HFF-Myc (cell line): ENCODE results near the gene TSPAN9.
"Not testable (repeated sequence)": the region's sequence is repeated elsewhere in the genome, so short reads cannot be mapped to it uniquely, and the experiment has no call there.

Experiments used
- DNase-seq: peaks from one replicate; pipeline ENCODE4 v3.0.0-alpha.2; 2011; ENCODE audit warnings: low read depth; ENCODE audit errors: extremely low read depth
- H3K4me3 ChIP-seq: replicated peaks from 2 replicates; pipeline ENCODE4 v1.5.1; 2011; ENCODE audit warnings: low read depth, mild to moderate bottlenecking, control low read depth, low read length
- CTCF ChIP-seq: IDR thresholded peaks from 2 replicates; pipeline ENCODE4 v1.5.1; 2012; ENCODE audit warnings: mild to moderate bottlenecking, low read depth, low read length, control low read depth; ENCODE audit errors: missing control alignments

Gene TSPAN9

GRCh38 chr12:3065300-3065699 is 11.9 kb upstream of the TSPAN9 start:
- DNase-seq = no peak
- TF ChIP-seq CTCF = no peak
- no peak overlapping the region for H3K4me3 ChIP-seq

DNA sequence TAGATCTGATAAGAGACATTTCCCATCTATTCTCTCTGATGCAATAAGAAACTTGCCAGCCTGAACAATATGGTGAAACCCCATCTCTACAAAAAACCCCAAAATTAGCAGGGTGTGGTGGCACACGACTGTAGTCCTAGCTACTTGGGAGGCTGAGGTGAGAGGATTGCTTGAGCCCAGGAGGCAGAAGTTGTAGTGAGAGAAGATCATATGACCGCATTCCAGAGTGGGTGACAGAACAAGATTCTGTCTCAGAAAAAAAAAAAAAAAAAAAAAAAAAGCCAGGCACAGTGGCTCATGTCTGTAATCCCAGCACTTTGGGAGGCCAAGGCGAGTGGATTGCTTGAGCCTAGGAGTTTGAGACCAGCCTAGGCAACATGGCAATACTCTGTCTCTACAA is 11.3 kb upstream of the TSPAN9 start:
- not testable (repeated sequence) for H3K4me3 ChIP-seq, DNase-seq

GRCh38 chr12:3069714-3070113 is 7.5 kb upstream of the TSPAN9 start:
- no peak overlapping the region for H3K4me3 ChIP-seq
- TF ChIP-seq CTCF = no peak
- DNase-seq = no peak

GRCh38 chr12:3071107-3071506 is 6.1 kb upstream of the TSPAN9 start:
- no peak overlapping the region for H3K4me3 ChIP-seq
- no peak for TF ChIP-seq CTCF
- DNase-seq = no peak

DNA sequence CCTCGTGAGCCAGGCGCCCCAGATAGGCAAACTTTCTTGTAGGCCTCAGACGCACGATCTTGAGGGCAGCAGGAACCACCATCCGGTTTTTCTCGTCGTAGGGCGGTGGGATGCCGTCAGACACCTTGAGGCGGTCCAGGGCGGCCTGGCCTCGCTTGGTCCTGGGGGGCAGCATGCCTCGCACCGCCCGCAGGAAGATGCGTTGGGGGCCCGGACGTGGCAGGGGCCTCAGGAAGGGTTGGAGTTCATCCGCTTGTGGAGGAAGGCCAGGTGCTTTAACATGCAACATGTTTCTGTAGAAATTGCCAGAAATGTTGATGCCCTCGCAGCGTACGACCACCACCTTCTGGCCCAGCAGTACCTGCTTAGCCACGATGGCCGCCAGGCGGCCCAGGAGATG is 5.5 kb upstream of the TSPAN9 start:
- TF ChIP-seq CTCF = no peak
- no peak overlapping the region for H3K4me3 ChIP-seq
- no peak for DNase-seq

GRCh38 chr12:3073438-3074250 is 3.5 kb upstream of the TSPAN9 start:
- DNase-seq = peak; percentile 66
- no peak overlapping the region for H3K4me3 ChIP-seq
- TF ChIP-seq CTCF = peak; percentile 99

DNA sequence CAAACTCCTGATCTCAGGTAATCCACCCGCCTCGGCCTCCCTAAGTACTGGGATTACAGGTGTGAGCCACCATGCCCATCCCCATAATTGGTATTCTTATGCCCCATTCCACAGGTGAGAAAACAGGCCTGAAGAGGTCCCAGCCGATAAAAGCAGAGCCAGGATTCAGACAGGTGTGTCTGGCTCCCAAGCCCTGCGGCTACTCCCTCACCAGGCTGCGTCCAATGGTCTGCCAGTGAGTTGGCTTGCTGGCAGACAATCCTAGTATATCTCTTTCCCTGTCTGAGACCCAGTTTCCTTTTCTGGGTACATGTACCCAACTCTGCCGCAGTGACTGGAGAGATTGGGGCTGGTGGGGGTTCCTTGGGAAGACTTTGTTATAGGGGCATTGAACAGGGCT is 1.9 kb upstream of the TSPAN9 start:
- H3K4me3 ChIP-seq = no peak overlapping the region
- no peak for TF ChIP-seq CTCF
- no peak for DNase-seq
